ENCODE measurements around the gene ADM5.

GRCh38 chr19:49683814-49684250, 5.6 kb upstream of the ADM5 start:
- TF ChIP-seq, protein P1, sequence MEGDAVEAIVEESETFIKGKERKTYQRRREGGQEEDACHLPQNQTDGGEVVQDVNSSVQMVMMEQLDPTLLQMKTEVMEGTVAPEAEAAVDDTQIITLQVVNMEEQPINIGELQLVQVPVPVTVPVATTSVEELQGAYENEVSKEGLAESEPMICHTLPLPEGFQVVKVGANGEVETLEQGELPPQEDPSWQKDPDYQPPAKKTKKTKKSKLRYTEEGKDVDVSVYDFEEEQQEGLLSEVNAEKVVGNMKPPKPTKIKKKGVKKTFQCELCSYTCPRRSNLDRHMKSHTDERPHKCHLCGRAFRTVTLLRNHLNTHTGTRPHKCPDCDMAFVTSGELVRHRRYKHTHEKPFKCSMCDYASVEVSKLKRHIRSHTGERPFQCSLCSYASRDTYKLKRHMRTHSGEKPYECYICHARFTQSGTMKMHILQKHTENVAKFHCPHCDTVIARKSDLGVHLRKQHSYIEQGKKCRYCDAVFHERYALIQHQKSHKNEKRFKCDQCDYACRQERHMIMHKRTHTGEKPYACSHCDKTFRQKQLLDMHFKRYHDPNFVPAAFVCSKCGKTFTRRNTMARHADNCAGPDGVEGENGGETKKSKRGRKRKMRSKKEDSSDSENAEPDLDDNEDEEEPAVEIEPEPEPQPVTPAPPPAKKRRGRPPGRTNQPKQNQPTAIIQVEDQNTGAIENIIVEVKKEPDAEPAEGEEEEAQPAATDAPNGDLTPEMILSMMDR (IDR thresholded peaks at IDR 0.05): no peak
- no peak for TF ChIP-seq RAD21 (IDR thresholded peaks at IDR 0.05; ENCODE audit: low read length)
- TF ChIP-seq POLR2AphosphoS5 (IDR thresholded peaks at IDR 0.05; ENCODE audit: low read depth, low read length): no peak
- TF ChIP-seq SIN3A (IDR thresholded peaks at IDR 0.05; ENCODE audit: borderline replicate concordance, low read depth, low read length): no peak
- TF ChIP-seq CHD2 (IDR thresholded peaks at IDR 0.05; ENCODE audit: low read length, partially characterized antibody): no peak
- no peak for TF ChIP-seq SMC3 (IDR thresholded peaks at IDR 0.05; ENCODE audit: low read depth, low read length)
- no peak for TF ChIP-seq MEF2A (IDR thresholded peaks at IDR 0.05; ENCODE audit: borderline replicate concordance, low read depth)
- TF ChIP-seq REST (IDR thresholded peaks at IDR 0.05; ENCODE audit: low read depth, low read length): no peak
- no peak for TF ChIP-seq JUND (IDR thresholded peaks at IDR 0.05)
